Keratinocyte (primary cell): ENCODE results near the gene LYPD6B.

Experiments used
- CTCF ChIP-seq, 3 experiments: IDR thresholded peaks in 1 of 3; conservative IDR thresholded peaks in 1 of 3; optimal IDR thresholded peaks in 1 of 3; 2 replicates in 2 of 3; 3 replicates in 1 of 3; pipeline versions ENCODE3 to v1.5.1; 2011; ENCODE audit warnings: low read length in 3 of 3, mild to moderate bottlenecking in 3 of 3, moderate library complexity in 2 of 3, control low read depth in 1 of 3, inconsistent platforms in 1 of 3; ENCODE audit not compliant: insufficient read depth in 2 of 3; ENCODE audit errors: extremely low read depth in 1 of 3
- EZH2 ChIP-seq: IDR thresholded peaks from one replicate; pipeline ENCODE4 v1.6.1; 2012; ENCODE audit warnings: inconsistent platforms, mild to moderate bottlenecking, low read length, moderate library complexity

GRCh38 chr2:149221898-149222297, 183.4 kb downstream of the LYPD6B start:
- TF ChIP-seq CTCF (optimal IDR thresholded peaks at IDR 0.05 in 1 of 3, IDR thresholded peaks at IDR 0.05 in 1 of 3, conservative IDR thresholded peaks at IDR 0.05 in 1 of 3; ENCODE audit: extremely low read depth in 1 of 3, insufficient read depth in 2 of 3, low read length in 3 of 3) = no peak
- no peak for TF ChIP-seq EZH2
